Esophagus muscularis mucosa (tissue), 3 donors: ENCODE data around the gene FLNA.

ENCODE experiments used
- CTCF ChIP-seq, 3 experiments: fragments of 200-600 bp in 2 of 3; fragments of 450-650 bp in 1 of 3; sonication (generic) in 2 of 3; IDR thresholded peaks; one replicate each; pipeline ENCODE4 v1.5.1; 2017 to 2019; ENCODE audit warnings: antibody characterized with exemption in 3 of 3, mild to moderate bottlenecking in 2 of 3, moderate library complexity in 1 of 3
- POLR2A ChIP-seq: fragments of 450-650 bp; IDR thresholded peaks from one replicate; pipeline ENCODE4 v1.6.1; 2017; ENCODE audit warnings: antibody characterized with exemption, moderate library complexity, mild to moderate bottlenecking, low read depth

DNA sequence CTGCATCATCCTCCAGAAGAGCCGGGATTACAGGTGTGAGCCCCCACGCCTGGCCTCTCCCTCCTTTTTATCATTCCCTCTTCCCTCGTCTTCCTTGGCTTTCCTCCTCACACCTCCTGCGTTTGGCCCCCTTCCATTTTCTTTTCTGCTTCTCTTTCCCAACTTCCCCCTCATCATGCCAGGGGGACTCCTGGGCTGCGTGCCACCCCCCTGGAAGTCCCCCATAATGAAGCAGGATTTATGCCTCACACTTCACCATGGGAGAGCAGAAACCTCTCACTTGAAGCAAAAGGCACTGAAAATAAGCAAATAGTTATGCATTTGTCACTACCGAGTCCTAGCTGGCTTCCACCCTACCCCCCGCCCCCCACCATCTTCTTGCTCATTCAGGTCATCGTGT, 71.0 kb downstream of the FLNA start:
- TF ChIP-seq CTCF (IDR thresholded peaks at IDR 0.05), result no peak
- no peak for TF ChIP-seq POLR2A
